GM18867 (cell line): ENCODE measurements around the gene CDA.
"Not testable (repeated sequence)": the region's sequence is repeated elsewhere in the genome, so short reads cannot be mapped to it uniquely, and the experiment has no call there.

Source experiments
- ATAC-seq: cut with Tn5 transposase; IDR thresholded peaks from one replicate; pipeline ENCODE4 v1.9.1; 2021; ENCODE audit warnings: mild to moderate bottlenecking, moderate library complexity; ENCODE audit not compliant: unreplicated experiment

The CDA gene

GRCh38 chr1:20586953-20587660 is 1.8 kb upstream of the CDA start:
- ATAC-seq = no peak

DNA sequence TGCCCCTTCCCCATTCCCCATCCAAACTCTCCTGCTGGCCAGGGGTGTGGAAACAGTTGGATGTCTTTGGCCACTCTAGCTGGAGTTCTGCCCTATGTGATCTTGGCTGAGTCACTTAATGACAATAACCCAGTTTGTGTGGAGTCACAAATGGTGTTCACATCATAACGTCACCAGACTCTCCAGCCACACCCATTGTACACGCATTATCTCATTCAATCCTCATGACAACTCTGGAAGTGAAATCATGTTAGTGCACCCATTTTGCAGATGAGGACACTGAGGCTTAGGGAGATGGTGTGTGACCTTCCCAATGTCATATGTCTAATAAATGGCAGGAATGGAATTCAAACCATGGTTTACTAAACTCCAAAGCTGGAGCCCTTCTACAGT is 1.2 kb upstream of the CDA start:
- no peak for ATAC-seq

DNA sequence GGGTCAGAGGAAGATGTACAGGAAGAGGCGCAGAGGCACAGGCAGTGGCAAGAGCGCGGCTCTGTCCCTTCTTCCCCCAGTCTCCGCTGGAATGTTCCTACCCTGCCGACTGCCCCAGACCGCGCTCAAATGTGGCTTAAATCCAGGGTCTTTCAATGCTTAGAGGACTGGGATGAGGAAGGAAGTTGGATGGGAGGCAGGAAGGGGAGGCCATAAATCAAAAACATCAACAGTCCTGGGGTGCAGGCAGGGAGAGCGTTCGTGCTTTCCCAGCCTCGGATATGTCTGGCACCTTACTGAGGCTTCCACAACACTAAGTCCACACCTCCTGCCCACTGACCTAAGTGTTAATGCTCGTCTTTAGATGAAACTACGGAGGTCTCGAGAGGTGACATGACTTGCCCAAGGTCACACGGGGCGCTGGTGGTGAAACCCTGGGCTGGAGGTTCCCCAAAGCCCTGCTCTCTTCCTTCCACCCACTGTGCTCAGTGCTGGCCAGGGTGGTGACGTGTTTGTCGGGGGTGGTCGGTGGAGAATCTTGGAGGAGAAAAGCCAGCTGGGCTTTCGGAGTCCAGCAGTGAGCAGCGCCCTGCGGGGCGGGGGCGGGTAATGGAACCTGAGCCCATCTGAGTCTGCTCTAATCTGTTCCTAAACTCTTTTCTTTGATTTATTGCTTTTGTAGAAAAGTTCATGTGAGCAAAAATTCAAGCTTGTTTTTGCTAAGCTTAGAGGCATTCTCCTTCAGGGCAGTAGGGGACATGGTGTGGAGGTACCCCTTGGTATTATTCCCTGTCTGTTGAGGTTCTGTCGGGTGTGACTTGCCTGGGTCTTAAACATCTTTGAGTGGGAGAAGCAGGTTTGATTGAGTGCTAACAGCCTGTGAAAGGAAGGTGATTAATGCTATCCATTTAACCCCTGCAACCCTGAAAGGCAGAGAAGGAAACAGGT is 708 bp downstream of the CDA start:
- ATAC-seq = no peak

DNA sequence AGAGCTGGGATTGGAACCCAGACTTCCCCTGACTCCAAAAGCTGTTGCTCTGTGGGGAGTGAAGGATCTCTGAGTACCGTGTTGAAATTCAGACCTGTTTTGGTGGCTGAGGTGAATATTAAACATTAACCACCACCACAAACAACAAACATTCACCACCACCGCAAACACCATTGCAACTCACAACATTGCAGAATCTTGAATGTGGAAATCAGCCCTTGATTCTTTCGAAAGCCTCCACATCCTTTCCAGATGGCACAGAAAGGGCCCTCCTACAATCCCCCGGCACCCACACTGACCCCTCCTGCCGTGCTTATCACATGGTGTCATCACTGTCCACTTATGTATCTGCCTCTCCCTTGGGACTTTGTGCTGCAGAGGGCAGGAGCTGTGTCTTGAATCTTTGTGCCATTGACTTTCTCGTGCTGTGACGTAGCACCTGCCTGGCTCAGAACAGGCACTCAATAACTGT is 1.4 kb downstream of the CDA start:
- no peak for ATAC-seq

- no peak for ATAC-seq
These were observed 4.9 kb downstream of the CDA start for GRCh38 chr1:20593756-20594155.

DNA sequence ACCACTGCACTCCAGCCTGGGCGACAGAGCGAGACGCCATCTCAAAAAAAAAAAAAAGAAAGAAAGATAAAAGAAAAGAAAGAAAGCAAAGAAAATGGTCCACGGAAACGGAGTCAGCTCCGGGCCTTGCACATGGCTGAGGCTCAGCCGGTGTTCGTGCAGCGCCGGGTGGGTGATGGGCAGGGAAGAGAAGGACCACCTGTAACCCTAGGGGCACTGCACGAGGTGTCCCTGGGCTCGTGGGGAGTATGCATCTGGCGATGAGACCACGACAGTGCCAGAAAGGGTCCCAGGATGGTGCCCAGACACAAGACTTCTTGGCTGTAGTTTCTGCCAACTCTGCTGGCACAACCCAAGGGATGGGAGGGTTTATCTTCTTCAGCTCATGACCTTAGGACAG is 5.8 kb downstream of the CDA start:
- ATAC-seq = no peak

DNA sequence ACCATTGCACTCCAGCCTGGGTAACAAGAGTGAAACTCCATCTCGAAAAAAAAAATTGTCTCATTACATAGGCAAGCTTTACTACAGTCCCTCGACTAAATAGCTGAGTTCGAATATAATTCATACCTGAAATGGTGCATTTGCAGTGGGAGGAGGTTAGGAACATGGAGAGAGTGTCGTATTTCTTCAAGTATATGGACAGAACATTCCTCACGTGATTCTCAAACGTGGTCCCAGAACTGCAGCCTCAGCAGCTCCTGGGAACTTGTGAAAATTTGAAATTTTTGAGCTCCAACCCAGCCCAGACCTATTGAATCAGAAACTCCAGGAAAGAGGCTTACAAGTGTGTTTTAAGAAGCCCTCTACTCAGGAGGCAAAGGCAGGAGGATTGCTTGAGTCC is 7.2 kb downstream of the CDA start:
- ATAC-seq = no peak

DNA sequence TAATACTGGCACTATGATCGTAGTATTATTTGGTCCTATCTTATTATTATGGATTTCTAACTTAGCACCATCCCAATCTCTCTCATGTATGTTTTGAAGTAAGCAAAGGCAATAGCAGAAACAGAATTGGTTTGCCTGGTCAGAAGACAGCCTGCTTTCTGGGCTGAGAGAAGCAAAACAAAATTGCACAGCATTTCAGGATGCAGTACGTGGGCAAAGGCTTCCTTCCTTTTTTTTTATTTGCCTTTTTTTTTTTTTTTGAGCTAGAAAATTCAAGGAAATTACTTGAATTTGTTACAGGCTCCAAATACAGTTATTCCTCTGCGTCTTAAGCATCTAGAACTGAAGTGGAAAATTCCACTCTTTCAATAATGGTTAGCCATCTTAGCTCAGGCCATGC is 8.8 kb downstream of the CDA start:
- no peak for ATAC-seq

DNA sequence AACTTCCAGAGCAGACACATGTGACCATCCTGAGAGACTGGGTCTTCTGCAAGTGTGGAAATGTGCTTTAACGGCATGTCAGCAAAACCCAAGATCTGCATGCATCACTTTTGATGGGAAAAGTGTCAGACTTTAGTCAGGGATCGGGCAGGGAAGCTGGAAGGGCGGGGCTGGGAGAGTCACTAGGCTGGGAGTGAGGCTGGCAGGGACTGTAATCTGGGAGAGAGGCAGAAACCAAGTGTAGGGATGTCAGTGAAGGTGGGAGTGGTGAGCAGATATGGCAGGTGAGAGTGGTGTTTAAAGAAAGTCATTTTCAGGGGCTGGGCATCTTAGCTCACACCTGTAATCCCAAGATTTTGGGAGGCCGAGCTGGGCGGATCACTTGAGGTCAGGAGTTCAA is 11.3 kb downstream of the CDA start:
- ATAC-seq = no peak

DNA sequence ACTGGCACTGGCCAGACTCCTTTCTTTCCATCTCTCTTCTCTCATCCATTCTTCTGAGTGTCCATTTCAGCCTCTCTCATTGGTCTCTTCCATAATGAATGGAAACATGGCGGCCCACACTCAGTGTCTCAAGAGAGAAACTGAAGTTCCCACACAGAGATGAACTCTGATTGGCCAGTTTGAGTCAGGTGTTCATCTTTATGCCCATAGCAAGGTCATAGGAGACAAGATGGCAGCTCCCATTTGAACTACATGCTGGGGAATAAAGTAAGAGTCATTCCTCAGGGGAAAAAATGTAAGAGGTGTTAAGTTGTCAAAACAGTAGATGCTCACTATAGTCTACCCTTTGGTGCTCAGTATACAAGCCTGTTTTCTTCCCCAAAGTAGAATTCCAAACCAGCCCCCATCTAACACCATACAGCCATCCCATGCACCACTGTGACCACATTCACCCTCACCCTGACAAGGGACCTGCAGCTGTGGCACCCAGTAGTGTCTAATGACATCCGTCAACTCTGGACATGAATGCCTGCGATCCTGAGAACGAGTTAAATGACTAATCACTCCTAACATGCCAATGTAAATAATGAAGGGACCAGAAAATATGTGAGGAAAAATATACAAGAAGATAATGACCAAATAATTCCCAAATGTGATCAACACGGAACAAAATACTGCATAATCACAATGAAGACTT is 12.4 kb downstream of the CDA start:
- ATAC-seq = no peak

- ATAC-seq = no peak
These were observed 14.1 kb downstream of the CDA start for GRCh38 chr1:20602851-20603450.

- ATAC-seq = no peak
These were observed 14.9 kb downstream of the CDA start for GRCh38 chr1:20603504-20604464.

DNA sequence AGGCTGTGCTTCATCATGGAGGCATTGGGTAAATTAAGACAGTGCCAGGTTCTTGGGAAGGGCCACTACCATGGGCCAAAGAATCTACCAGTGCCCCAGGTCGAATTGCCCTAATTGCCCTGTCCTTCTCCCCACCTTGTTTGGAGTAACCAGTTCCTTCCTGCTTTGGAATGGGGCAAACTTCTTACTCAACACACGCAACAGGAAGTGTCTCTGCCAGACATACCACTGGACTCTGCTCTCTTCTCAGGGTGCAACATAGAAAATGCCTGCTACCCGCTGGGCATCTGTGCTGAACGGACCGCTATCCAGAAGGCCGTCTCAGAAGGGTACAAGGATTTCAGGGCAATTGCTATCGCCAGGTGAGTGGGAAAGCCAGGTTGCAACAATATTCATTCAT is 15.8 kb downstream of the CDA start:
- no peak for ATAC-seq

DNA sequence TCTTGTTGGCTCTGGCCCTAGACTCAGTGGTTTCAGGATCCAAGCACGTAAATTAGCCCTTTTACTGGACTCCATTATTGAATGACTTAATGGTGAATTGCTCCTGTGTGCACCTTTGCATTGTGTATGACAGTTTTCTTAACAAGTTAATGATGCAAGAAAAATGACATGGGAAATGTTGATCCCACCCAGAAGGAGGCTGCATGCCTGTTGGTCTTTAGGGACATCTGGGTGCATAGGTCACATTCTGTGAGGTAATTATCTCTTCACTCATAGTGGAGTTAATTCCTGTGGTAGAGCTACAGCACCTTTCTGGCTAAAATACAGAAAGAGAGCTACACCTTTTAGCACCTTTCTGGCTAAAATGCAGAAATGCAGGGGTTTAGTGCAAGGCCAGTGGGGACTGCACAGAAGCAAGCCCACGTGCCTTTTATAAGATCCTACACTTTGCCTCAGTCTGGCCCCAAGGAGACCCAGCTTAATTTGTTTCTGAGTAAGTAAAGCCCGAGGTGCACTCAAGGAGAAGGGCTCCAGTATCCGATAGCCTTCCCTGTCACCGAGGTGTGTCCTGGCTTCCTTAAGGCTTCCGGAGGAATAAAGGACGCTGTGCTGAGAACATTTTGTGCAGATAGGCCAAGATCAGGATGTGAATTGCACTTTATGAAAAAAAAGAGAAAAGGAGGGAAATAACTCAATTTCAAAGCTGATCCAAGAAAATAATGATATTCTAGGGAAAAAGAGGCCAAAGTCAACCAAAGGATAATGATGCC is 18.1 kb downstream of the CDA start:
- not testable (repeated sequence) for ATAC-seq

DNA sequence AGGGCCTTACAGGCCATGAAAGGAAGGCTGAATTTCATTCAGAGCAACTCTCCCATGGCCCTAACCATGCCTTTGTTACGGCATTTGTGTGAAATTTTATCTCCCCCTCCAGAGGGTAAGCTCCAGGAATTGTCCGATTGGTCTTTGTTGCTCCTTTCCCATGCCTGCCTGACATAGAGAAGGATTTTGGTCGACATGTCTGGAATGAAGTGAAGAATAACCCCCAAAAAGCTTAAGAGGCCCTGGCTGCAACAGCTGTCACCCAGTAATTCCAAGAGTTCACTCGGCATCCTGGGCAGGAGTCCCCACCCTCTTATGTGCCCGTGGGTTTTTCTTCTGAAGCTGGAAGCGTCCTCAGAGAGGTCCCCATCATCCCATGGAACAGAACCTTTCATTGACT is 20.6 kb downstream of the CDA start:
- ATAC-seq = no peak

GRCh38 chr1:20610970-20611369 is 22.1 kb downstream of the CDA start:
- ATAC-seq = no peak

DNA sequence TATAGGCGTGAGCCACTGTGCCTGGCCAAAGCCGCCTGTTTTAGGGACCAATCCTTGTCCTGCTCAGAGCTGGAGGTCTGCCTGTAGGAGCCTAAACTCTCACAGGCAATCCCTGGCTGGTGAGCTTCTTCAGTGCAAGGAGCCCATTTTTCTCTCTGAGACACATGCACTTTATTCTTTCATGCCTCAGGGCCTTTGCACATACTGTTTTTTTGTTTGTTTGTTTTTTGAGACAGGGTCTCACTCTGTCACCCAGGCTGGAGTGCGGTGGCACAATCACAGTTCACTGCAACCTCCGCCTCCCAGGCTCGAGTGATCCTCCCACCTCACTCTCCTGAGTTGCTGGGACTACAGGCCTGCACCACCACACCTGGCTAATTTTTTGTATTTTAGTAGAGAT is 22.8 kb downstream of the CDA start:
- no peak for ATAC-seq

DNA sequence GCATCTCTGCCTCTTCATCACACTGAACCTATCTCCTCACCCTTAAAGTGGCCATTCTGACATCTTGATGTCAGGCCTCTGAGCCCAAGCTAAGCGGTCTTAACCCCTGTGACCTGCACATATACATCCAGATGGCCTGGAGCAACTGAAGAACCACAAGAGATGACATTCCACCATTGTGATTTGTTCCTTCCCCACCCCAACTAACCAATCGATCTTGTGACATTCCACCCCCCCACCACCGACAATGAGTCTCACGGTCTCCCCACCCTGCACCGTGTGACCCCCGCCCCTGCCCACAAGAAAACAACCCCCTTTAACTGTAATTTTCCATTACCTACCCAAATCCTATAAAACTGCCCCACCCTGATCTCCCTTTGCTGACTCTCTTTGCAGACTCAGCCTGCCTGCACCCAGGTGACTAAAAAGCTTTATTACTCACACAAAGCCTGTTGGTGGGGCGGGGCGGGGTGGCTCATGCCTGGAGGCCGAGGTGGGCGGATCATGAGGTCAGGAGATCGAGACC is 23.4 kb downstream of the CDA start:
- ATAC-seq = no peak

- no peak for ATAC-seq
These were observed 25.3 kb downstream of the CDA start for GRCh38 chr1:20614131-20614579.
